GM18519 (cell line): Measurements from ENCODE around the gene GAR1.
A peak's percentile ranks its signal among the peaks of the same experiment; 100 is the strongest.
"Not testable (repeated sequence)": the region's sequence is repeated elsewhere in the genome, so short reads cannot be mapped to it uniquely, and the experiment has no call there.

Source experiments
- ATAC-seq: cut with Tn5 transposase; IDR thresholded peaks from one replicate; pipeline ENCODE4 v1.9.1; 2021; ENCODE audit warnings: mild to moderate bottlenecking, moderate library complexity; ENCODE audit not compliant: unreplicated experiment, low FRiP score

Gene GAR1

GRCh38 chr4:109815151-109816081 is at the start of gene GAR1:
TSS of gene GAR1 (plus strand) at chr4:109815762. CDS start at chr4:109816165, 403 bp downstream.
- peak; percentile 99 for ATAC-seq

GRCh38 chr4:109782092-109782491 is 33.5 kb upstream of the GAR1 start:
- ATAC-seq, result not testable (repeated sequence)

- ATAC-seq, result no peak
These were observed 28.7 kb upstream of the GAR1 start for GRCh38 chr4:109786846-109787245.

- no peak for ATAC-seq
These were observed 27.8 kb upstream of the GAR1 start for GRCh38 chr4:109787807-109788206.

GRCh38 chr4:109795059-109795458 is 20.5 kb upstream of the GAR1 start:
- ATAC-seq, result no peak

GRCh38 chr4:109798866-109799265 is 16.7 kb upstream of the GAR1 start:
- ATAC-seq, result no peak

GRCh38 chr4:109801099-109801789 is 14.3 kb upstream of the GAR1 start:
- ATAC-seq, result no peak

- ATAC-seq, result no peak
These were observed 13.7 kb upstream of the GAR1 start, which contains the start of gene CFI for GRCh38 chr4:109801895-109802319. TSS of gene CFI (minus strand) at chr4:109801999. CDS start at chr4:109801971, 28 bp downstream.

GRCh38 chr4:109803924-109804571 is 11.5 kb upstream of the GAR1 start:
- ATAC-seq, result no peak

GRCh38 chr4:109809655-109810054 is 5.9 kb upstream of the GAR1 start:
- no peak for ATAC-seq

- no peak for ATAC-seq
These were observed 4.8 kb upstream of the GAR1 start for GRCh38 chr4:109810552-109811387.

GRCh38 chr4:109811707-109812106 is 3.9 kb upstream of the GAR1 start:
- ATAC-seq, result no peak

- no peak for ATAC-seq
These were observed 500 bp downstream of the GAR1 start for GRCh38 chr4:109816082-109816442.

- no peak for ATAC-seq
These were observed 1.3 kb downstream of the GAR1 start for GRCh38 chr4:109816894-109817293.

GRCh38 chr4:109818268-109818667 is 2.7 kb downstream of the GAR1 start:
- no peak for ATAC-seq

- no peak for ATAC-seq
These were observed 5.0 kb downstream of the GAR1 start for GRCh38 chr4:109820563-109820962.

GRCh38 chr4:109821185-109821584 is 5.6 kb downstream of the GAR1 start:
- no peak for ATAC-seq

GRCh38 chr4:109826719-109827118 is 11.2 kb downstream of the GAR1 start:
- peak; percentile 48 for ATAC-seq

- ATAC-seq, result no peak
These were observed 12.1 kb downstream of the GAR1 start, which contains the start of gene RRH for GRCh38 chr4:109827672-109828071. TSS of gene RRH (plus strand) at chr4:109827972. CDS start at chr4:109828028, 56 bp downstream.

GRCh38 chr4:109833756-109834155 is 18.2 kb downstream of the GAR1 start:
- no peak for ATAC-seq
